RPMI8226 (cell line): ENCODE measurements around the gene PRICKLE1.
A peak's percentile ranks its signal among the peaks of the same experiment; 100 is the strongest.
"Not testable (repeated sequence)": the region's sequence is repeated elsewhere in the genome, so short reads cannot be mapped to it uniquely, and the experiment has no call there.

Source experiments
- DNase-seq: peaks from one replicate; pipeline ENCODE4 v3.0.0-alpha.2; 2015

PRICKLE1 gene

GRCh38 chr12:42546709-42547108, 42.8 kb downstream of the PRICKLE1 start:
- no peak for DNase-seq

- DNase-seq = no peak
Observed at GRCh38 chr12:42541965-42542364, 47.6 kb downstream of the PRICKLE1 start.

DNA sequence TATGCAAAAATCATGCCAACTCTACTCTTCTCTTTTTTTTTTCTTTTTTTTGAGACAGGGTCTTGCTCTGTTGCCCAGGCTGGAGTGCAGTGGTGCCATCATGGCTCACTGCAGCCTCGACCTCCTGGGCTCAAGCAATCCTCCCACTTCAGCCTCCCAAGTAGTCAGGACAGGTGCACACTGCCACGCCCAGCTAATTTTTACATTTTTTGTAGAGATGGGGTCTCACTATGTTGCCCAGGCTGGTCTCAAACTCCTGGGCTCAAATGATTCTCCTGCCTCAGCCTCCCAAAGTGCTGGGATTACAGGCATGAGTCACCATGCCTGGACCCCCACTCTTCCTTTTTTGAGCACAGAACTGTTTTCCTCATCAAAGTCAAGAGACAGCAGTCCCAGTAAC, 48.2 kb downstream of the PRICKLE1 start:
- DNase-seq = not testable (repeated sequence)

GRCh38 chr12:42539696-42540095, 49.9 kb downstream of the PRICKLE1 start:
- DNase-seq = no peak

DNA sequence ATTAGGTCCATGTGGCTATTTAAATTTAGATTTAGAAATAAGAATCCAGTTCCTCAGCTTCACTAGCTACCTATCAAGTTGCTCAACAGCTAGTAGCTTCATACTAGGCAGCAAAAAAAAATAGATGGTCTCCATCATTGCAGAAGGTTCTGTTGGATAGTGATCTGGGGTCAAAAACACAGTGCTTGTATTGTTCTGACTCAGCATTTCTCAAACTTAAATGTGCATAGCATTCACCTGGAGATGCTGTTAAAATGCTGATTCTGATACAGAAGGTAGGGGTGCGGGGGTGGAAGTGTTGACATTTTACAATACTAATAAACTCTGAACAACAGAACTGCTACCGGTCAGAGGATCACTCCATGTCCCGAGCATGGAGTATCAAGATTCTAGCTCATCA, 51.3 kb downstream of the PRICKLE1 start:
- DNase-seq = no peak

DNA sequence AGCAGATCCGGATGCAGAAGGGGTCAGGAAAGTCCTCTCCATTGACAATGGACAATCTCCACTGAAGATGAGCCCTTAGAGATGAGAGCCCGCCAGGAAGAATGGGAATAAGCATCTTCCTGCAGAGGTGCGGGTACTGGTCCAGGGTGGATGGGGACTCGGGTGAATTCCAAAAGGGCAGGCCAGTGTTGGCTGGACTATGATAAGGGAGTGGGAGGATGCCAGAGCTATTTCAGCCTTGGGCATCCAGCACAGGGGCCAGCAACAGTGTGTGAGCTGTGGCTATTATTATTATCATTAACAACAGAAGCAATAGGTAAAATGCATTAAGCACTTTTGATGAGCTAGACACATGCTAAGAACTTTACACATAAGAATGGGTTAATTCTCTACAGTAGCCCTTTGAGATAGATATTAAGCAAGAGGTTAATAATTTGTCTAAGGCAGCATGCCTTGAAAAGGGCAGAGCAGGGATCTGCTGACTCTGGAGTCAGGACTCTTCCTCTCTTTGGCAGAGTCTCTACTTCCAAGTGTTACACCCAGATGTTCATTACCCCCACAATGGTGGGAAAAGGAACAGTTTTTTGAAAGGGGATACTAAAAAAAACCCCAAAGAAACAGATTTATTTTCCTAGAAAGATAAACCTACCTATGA, 55.2 kb downstream of the PRICKLE1 start:
- DNase-seq = no peak

GRCh38 chr12:42530284-42530683, 59.3 kb downstream of the PRICKLE1 start:
- DNase-seq = no peak

DNA sequence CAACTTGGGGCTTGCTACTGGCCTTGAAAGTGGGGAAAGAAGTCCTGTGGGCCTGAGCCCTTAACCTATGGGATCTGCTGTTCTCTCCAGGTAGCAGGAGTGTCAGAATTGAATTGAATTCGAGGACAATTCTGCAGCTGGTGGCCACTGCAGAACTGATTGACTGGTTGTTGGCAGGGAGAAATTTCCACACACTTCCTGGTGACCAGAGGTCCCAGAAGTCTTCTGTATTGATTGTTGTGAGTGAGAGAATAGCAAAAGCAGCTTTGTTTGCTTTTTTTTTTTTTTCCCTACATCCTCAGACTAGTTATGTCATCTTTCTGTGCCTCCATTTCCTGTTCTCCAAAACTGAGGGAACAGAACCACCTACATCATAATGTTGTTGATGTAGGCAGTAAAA, 64.1 kb downstream of the PRICKLE1 start:
- DNase-seq = no peak

GRCh38 chr12:42524716-42525115, 64.8 kb downstream of the PRICKLE1 start:
- DNase-seq = no peak

DNA sequence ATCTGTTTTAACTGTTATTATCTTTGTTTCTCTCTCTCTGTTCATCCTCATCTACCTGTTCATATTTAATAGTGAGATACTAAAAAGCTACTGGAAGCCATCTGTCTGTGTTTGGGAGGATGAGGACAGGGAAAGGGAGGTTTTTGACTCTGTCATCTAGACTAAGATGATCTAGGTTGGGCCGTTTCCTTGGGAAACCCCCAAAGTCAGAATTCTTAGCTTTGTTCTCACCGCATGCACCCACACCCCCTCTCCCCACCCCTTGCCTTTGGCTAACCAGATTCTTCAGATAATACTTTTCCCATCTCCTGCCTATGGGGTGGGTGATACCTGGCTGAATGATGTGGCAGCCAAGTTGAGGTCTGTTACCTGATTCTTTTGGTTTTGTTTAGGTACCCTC, 73.0 kb downstream of the PRICKLE1 start:
- no peak for DNase-seq

- no peak for DNase-seq
Observed at GRCh38 chr12:42511656-42512055, 77.9 kb downstream of the PRICKLE1 start.

DNA sequence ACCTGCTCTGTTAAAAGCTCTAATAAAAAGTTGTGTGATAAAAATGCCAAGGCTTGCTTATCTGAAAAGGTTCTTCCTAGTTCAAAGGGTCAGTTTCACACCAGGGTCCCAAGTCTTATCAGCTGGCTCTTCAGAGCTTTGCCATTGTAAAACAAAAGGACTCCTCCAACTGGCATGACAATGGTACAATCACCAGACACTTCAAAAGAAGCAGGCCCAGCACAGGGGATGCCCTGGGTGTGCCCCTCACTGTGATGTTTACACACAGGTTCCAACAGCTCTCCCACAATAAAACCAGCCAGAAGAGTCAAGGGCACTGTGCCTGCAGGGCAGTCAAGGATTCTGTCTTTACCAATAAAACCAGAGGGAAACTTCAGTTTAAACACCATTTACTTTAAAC, 78.7 kb downstream of the PRICKLE1 start:
- DNase-seq = no peak

- no peak for DNase-seq
Observed at GRCh38 chr12:42508913-42509460, 80.6 kb downstream of the PRICKLE1 start.

DNA sequence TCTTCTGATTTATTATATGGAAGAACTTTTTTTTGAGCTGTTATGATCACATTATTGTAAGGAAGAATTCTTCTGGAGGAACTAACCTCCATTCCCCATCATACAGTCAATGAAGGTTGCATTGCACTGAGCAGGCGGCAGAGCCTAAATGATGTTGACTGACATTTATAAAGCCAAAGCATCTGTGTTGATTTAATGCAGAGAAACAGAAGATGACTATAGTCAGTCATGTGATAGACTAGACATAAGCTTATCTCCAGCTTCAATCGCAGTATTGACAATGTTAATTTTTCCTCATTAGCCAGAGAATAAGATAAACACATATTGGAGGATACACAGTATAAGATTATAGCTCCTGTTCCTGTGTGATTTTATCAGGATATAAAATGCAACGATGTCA, 82.0 kb downstream of the PRICKLE1 start:
- DNase-seq = no peak

GRCh38 chr12:42507081-42507480, 82.5 kb downstream of the PRICKLE1 start:
- DNase-seq = no peak

DNA sequence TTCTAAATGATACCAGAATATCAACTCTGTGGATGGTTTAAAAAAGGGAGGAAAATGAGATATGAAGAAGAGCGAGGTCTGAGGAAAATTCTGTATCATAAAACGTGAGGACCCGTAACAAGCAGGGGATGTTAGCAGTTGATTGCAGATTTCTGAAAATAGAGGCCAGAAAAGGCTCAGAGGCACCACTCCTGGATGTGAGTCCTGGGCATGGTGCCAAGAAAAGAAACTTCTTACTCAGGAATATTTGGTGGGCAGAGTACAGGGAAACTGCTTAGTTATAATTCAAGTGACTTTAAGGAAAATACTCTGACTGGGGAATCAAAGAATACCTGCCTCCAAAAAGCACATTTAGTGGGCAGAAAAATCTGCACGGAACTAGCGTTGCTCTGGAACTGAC, 85.5 kb downstream of the PRICKLE1 start:
- DNase-seq = peak; percentile 74

DNA sequence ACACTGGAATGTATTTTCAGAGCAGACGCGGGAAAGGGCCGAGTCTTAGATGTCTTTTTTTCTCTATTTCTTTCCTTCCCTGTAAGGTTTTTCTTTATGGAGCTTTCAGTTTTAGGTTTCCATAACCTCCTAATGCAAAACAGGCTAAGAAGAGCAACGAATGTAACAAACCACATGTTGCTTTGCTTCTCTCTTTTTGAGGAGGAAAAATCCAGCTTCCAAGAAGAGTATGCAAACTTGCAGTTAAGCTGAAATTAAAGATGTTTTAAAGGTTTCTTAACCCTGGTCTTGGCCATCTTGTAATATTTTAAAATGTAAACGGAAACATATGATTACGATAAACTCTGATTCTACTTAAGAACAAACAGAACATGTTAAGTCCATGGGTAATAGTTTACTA, 86.9 kb downstream of the PRICKLE1 start:
- DNase-seq = no peak

DNA sequence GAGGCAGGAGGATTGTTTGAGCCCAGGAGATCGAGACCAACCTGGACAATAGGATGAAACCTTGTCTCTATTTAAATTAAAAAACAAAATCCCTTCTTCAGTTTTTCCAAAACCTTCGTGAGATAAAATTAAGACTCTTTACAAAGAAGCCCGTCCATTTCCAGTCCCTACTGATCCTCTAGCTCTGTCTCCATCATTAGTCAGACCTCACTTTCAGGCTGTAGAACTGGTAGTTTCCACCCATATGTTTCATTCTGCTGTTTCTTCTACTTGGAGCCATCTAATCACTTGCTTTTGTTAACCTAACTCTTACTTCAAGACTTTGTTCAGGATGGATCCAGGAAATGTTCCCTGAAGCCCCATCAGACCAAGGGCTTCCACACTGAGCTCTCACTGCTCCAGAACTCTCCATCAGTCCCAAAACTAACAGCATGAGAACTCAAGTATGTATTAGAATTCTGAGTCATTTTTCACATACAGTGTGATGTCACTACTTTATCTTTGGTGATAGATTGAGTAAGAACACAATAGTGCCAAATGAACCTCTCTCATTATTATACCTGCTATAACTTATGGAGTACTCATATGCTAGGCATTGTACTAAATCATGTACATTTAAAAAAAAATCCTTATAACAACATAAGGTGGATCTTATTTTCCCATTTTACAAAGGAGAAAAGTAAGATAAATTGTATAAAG, 90.8 kb downstream of the PRICKLE1 start:
- DNase-seq = no peak

DNA sequence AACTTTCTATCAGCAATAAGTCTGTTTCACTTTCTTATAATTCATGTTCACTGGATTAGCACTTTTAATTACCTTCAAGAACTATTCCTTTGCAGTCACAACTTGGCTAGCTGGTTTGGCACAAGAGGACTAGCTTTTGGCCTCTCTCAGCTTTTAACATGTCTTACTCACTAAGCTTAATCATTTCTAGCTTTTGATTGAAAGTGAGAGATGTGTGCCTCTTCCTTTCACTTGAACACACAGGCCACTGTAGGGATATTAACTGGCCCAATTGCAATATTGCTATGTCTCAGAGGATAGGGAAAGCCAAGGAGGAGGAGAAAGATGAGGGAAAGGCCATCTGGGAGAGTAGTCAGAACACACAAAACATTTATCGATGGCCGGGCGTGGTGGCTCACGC, 92.7 kb downstream of the PRICKLE1 start:
- no peak for DNase-seq

DNA sequence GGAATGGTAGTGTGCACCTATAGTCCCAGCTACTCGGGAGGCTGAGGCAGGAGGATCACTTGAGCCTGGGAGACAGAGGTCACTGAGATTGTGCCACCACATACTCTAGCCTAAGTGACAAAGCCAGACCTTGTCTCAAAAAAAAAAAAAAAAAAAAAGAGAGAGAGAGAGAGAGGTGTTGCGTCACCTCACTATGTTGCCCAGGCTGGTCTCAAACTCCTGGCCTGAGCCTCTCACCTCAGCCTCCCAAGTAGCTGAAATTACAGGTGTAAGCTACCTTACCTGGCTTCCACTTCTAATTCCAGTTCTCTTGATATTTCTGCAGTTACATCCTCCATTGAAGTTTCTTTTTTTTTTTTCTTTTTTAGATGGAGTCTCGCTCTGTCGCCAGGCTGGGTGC, 94.3 kb downstream of the PRICKLE1 start:
- DNase-seq = no peak

- DNase-seq = no peak
Observed at GRCh38 chr12:42492267-42492666, 97.3 kb downstream of the PRICKLE1 start.

GRCh38 chr12:42490261-42490842, 99.2 kb downstream of the PRICKLE1 start:
- no peak for DNase-seq

GRCh38 chr12:42486407-42486806, 103.1 kb downstream of the PRICKLE1 start:
- DNase-seq = no peak

- DNase-seq = no peak
Observed at GRCh38 chr12:42485823-42486222, 103.7 kb downstream of the PRICKLE1 start.
